Liver (tissue), 3 donors: ENCODE results near the gene NUTF2.

Source experiments
- EGR1 ChIP-seq, 2 donors: IDR thresholded peaks; 2 replicates each; pipeline ENCODE4 v1.6.1; 2016 to 2018; ENCODE audit warnings: antibody characterized with exemption in 2 of 2, low read depth in 2 of 2
- FOXA1 ChIP-seq: IDR thresholded peaks from 2 replicates; pipeline ENCODE4 v1.6.1; 2016; ENCODE audit warnings: antibody characterized with exemption
- TAF1 ChIP-seq: conservative IDR thresholded peaks from 2 replicates; pipeline ENCODE4 v1.6.1; 2016; ENCODE audit warnings: antibody characterized with exemption, mild to moderate bottlenecking
- TF ChIP-seq, protein P1 (sequence below): fragments of 150-350 bp; IDR thresholded peaks from 2 replicates; pipeline ENCODE4 v1.5.1; 2017; ENCODE audit warnings: improper control_type of control experiment, low read depth, low read length; ENCODE audit not compliant: missing input control
- TF ChIP-seq, protein P2 (sequence below): IDR thresholded peaks from 2 replicates; pipeline ENCODE4 v1.6.1; 2016; ENCODE audit warnings: antibody characterized with exemption, mild to moderate bottlenecking
- donor health status: healthy.
- donor health status: healthy.

DNA sequence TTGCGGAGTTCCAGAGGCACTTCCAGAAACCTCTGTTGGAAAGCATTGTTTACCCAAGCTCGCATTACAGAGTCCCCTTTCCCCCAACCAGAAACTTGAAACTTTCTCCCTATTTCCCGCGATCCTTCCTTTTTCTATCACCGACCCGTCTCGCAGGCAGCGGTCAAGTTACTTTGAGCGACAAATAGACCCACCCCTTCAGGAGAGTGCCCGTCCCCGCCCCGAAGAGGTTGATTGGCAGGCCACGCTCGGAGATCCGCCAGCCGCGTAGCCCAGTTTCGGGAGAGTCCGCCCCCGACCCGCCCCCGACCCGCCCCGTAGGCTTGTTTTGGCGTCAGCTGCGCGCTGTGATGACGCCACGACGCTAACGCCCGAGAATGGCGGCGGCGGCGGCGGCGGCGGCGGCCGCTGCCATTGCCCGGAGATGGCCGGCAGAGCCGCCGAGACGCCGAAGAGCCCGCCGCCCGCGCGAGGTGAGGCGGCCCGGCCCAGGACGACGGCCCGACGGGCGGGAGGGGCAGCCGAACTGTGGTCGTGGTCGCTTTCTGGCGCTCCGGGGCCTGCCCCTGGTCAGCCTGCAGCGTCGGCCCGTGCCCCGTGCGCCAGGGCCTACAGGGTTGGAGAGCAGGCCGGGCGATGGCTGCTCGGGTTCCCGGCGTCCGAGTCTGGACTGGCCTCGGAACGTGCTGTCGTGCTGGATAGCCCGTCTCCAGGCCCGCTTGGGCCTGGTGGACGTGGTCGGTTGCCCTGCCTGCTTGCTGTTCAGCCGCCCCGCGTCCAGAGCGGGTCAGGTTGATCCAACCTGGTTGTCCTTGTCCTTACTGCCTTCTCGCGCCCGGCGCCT is 46.4 kb downstream of the NUTF2 start, which contains the start of gene PSKH1:
- TF ChIP-seq TAF1: no peak
- TF ChIP-seq, protein P1, sequence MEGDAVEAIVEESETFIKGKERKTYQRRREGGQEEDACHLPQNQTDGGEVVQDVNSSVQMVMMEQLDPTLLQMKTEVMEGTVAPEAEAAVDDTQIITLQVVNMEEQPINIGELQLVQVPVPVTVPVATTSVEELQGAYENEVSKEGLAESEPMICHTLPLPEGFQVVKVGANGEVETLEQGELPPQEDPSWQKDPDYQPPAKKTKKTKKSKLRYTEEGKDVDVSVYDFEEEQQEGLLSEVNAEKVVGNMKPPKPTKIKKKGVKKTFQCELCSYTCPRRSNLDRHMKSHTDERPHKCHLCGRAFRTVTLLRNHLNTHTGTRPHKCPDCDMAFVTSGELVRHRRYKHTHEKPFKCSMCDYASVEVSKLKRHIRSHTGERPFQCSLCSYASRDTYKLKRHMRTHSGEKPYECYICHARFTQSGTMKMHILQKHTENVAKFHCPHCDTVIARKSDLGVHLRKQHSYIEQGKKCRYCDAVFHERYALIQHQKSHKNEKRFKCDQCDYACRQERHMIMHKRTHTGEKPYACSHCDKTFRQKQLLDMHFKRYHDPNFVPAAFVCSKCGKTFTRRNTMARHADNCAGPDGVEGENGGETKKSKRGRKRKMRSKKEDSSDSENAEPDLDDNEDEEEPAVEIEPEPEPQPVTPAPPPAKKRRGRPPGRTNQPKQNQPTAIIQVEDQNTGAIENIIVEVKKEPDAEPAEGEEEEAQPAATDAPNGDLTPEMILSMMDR: no peak
- TF ChIP-seq FOXA1: no peak
- TF ChIP-seq EGR1 (IDR thresholded peaks at IDR 0.05; ENCODE audit: low read depth in 2 of 2): peak in 1 of 2 donors; percentile 27
- TF ChIP-seq, protein P2, sequence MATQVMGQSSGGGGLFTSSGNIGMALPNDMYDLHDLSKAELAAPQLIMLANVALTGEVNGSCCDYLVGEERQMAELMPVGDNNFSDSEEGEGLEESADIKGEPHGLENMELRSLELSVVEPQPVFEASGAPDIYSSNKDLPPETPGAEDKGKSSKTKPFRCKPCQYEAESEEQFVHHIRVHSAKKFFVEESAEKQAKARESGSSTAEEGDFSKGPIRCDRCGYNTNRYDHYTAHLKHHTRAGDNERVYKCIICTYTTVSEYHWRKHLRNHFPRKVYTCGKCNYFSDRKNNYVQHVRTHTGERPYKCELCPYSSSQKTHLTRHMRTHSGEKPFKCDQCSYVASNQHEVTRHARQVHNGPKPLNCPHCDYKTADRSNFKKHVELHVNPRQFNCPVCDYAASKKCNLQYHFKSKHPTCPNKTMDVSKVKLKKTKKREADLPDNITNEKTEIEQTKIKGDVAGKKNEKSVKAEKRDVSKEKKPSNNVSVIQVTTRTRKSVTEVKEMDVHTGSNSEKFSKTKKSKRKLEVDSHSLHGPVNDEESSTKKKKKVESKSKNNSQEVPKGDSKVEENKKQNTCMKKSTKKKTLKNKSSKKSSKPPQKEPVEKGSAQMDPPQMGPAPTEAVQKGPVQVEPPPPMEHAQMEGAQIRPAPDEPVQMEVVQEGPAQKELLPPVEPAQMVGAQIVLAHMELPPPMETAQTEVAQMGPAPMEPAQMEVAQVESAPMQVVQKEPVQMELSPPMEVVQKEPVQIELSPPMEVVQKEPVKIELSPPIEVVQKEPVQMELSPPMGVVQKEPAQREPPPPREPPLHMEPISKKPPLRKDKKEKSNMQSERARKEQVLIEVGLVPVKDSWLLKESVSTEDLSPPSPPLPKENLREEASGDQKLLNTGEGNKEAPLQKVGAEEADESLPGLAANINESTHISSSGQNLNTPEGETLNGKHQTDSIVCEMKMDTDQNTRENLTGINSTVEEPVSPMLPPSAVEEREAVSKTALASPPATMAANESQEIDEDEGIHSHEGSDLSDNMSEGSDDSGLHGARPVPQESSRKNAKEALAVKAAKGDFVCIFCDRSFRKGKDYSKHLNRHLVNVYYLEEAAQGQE: no peak
